ENCODE data around the gene ENKD1.

Gene ENKD1

GRCh38 chr16:67679935-67680897, 13.7 kb upstream of the ENKD1 start:
- H2BK5ac ChIP-seq (ENCODE audit: low read length), result no peak overlapping the region
- H3K9me3 ChIP-seq (replicated peaks in 1 of 2; ENCODE audit: control insufficient read depth in 2 of 2, insufficient read depth in 1 of 2, low read depth in 1 of 2, low read length in 2 of 2), result no peaks in the 10 kb centered on the region
- WGBS, 2 donors (ENCODE audit: extremely low coverage in 2 of 2, insufficient read length in 2 of 2, insufficient replicate concordance in 1 of 2), result no CpG with 5 or more reads among the region's 10 CpGs
- no peak overlapping the region for H3K27ac ChIP-seq (replicated peaks; ENCODE audit: low read length)
- no peak overlapping the region for H4K8ac ChIP-seq (ENCODE audit: low read depth, low read length)
- H3K4me1 ChIP-seq (ENCODE audit: control insufficient read depth in 2 of 2, insufficient read depth in 1 of 2, low read depth in 1 of 2, low read length in 2 of 2), result no peaks in the 10 kb centered on the region
- no peak overlapping the region for H3K14ac ChIP-seq (ENCODE audit: low read length)
- H3K4ac ChIP-seq (ENCODE audit: low read length), result no peak overlapping the region
- no peak overlapping the region for H3K4me2 ChIP-seq (ENCODE audit: insufficient read depth, low read length, poor library complexity, severe bottlenecking)
- H2AK5ac ChIP-seq (ENCODE audit: low read depth, low read length), result no peak overlapping the region
- H3K4me3 ChIP-seq (ENCODE audit: low read length in 2 of 2), result no peak overlapping the region
- H2AFZ ChIP-seq (ENCODE audit: low read length), result no peak overlapping the region
- peaks cover 31 to 59% of the 10 kb centered on the region in 2 donors for H3K36me3 ChIP-seq (replicated peaks in 1 of 2; ENCODE audit: control insufficient read depth in 2 of 2, insufficient read depth in 2 of 2, low read length in 2 of 2)
- no peak overlapping the region for H2BK15ac ChIP-seq (ENCODE audit: low read length)
- H3K27me3 ChIP-seq (ENCODE audit: control insufficient read depth in 3 of 3, insufficient read depth in 3 of 3, low read depth in 1 of 3, low read length in 3 of 3), result peaks cover 0 to 2% (median 0%) of the 10 kb centered on the region in 3 experiments
- no peak overlapping the region for H4K91ac ChIP-seq (ENCODE audit: low read depth, low read length, poor library complexity)
- H2BK120ac ChIP-seq (ENCODE audit: low read depth, low read length), result no peak overlapping the region
- no peak overlapping the region for H2BK12ac ChIP-seq (ENCODE audit: low read length)
- H3K9ac ChIP-seq (ENCODE audit: low read depth, low read length, poor library complexity), result no peak overlapping the region
- H3K79me1 ChIP-seq (ENCODE audit: low read depth, low read length), result no peaks in the 10 kb centered on the region
- no peak for DNase-seq (ENCODE audit: low spot score)
- no peak overlapping the region for H3K23ac ChIP-seq (ENCODE audit: low read depth, low read length, poor library complexity)
- no peak overlapping the region for H3K18ac ChIP-seq (ENCODE audit: low read length)

- WGBS, 2 donors (ENCODE audit: extremely low coverage in 2 of 2, insufficient read length in 2 of 2, insufficient replicate concordance in 1 of 2), result no CpG with 5 or more reads among the region's 12 CpGs
Measured at GRCh38 chr16:67678354-67679023, 11.9 kb upstream of the ENKD1 start.

GRCh38 chr16:67677712-67678111, 11.2 kb upstream of the ENKD1 start:
- H3K4ac ChIP-seq (ENCODE audit: low read length), result no peak overlapping the region
- peaks cover 24 to 42% of the 10 kb centered on the region in 2 donors for H3K36me3 ChIP-seq (replicated peaks in 1 of 2; ENCODE audit: control insufficient read depth in 2 of 2, insufficient read depth in 2 of 2, low read length in 2 of 2)
- H4K8ac ChIP-seq (ENCODE audit: low read depth, low read length), result no peak overlapping the region
- no peaks in the 10 kb centered on the region for H3K27me3 ChIP-seq (ENCODE audit: control insufficient read depth in 3 of 3, insufficient read depth in 3 of 3, low read depth in 1 of 3, low read length in 3 of 3)
- H2BK5ac ChIP-seq (ENCODE audit: low read length), result no peak overlapping the region
- H3K9ac ChIP-seq (ENCODE audit: low read depth, low read length, poor library complexity), result no peak overlapping the region
- H3K18ac ChIP-seq (ENCODE audit: low read length), result no peak overlapping the region
- no peaks in the 10 kb centered on the region for H3K4me1 ChIP-seq (ENCODE audit: control insufficient read depth in 2 of 2, insufficient read depth in 1 of 2, low read depth in 1 of 2, low read length in 2 of 2)
- H3K23ac ChIP-seq (ENCODE audit: low read depth, low read length, poor library complexity), result no peak overlapping the region
- H3K4me3 ChIP-seq (ENCODE audit: low read length in 2 of 2), result no peak overlapping the region
- no peaks in the 10 kb centered on the region for H3K9me3 ChIP-seq (replicated peaks in 1 of 2; ENCODE audit: control insufficient read depth in 2 of 2, insufficient read depth in 1 of 2, low read depth in 1 of 2, low read length in 2 of 2)
- no peak for DNase-seq (ENCODE audit: low spot score)
- H3K4me2 ChIP-seq (ENCODE audit: insufficient read depth, low read length, poor library complexity, severe bottlenecking), result no peak overlapping the region
- H3K79me1 ChIP-seq (ENCODE audit: low read depth, low read length), result no peaks in the 10 kb centered on the region
- H2AK5ac ChIP-seq (ENCODE audit: low read depth, low read length), result no peak overlapping the region
- no peak overlapping the region for H3K14ac ChIP-seq (ENCODE audit: low read length)
- no peak overlapping the region for H2BK15ac ChIP-seq (ENCODE audit: low read length)
- H2BK12ac ChIP-seq (ENCODE audit: low read length), result no peak overlapping the region
- no peak overlapping the region for H2BK120ac ChIP-seq (ENCODE audit: low read depth, low read length)
- H2AFZ ChIP-seq (ENCODE audit: low read length), result no peak overlapping the region
- WGBS, 2 donors (ENCODE audit: extremely low coverage in 2 of 2, insufficient read length in 2 of 2, insufficient replicate concordance in 1 of 2), result no CpG with 5 or more reads among the region's 1 CpG
- no peak overlapping the region for H3K27ac ChIP-seq (replicated peaks; ENCODE audit: low read length)
- H4K91ac ChIP-seq (ENCODE audit: low read depth, low read length, poor library complexity), result no peak overlapping the region

More at GRCh38 chr16:67678354-67679023, 11.9 kb upstream of the ENKD1 start:
- H3K4me3 ChIP-seq (ENCODE audit: low read length in 2 of 2), result no peak overlapping the region
- no peaks in the 10 kb centered on the region for H3K9me3 ChIP-seq (replicated peaks in 1 of 2; ENCODE audit: control insufficient read depth in 2 of 2, insufficient read depth in 1 of 2, low read depth in 1 of 2, low read length in 2 of 2)
- H3K4me1 ChIP-seq (ENCODE audit: control insufficient read depth in 2 of 2, insufficient read depth in 1 of 2, low read depth in 1 of 2, low read length in 2 of 2), result no peaks in the 10 kb centered on the region
- no peak overlapping the region for H2AK5ac ChIP-seq (ENCODE audit: low read depth, low read length)
- H2AFZ ChIP-seq (ENCODE audit: low read length), result no peak overlapping the region
- H2BK12ac ChIP-seq (ENCODE audit: low read length), result no peak overlapping the region
- H3K9ac ChIP-seq (ENCODE audit: low read depth, low read length, poor library complexity), result no peak overlapping the region
- H4K8ac ChIP-seq (ENCODE audit: low read depth, low read length), result no peak overlapping the region
- no peak overlapping the region for H3K14ac ChIP-seq (ENCODE audit: low read length)
- peaks cover 29 to 50% of the 10 kb centered on the region in 2 donors for H3K36me3 ChIP-seq (replicated peaks in 1 of 2; ENCODE audit: control insufficient read depth in 2 of 2, insufficient read depth in 2 of 2, low read length in 2 of 2)
- no peak overlapping the region for H2BK120ac ChIP-seq (ENCODE audit: low read depth, low read length)
- H3K4me2 ChIP-seq (ENCODE audit: insufficient read depth, low read length, poor library complexity, severe bottlenecking), result no peak overlapping the region
- no peak for DNase-seq (ENCODE audit: low spot score)
- no peaks in the 10 kb centered on the region for H3K27me3 ChIP-seq (ENCODE audit: control insufficient read depth in 3 of 3, insufficient read depth in 3 of 3, low read depth in 1 of 3, low read length in 3 of 3)
- no peak overlapping the region for H3K18ac ChIP-seq (ENCODE audit: low read length)
- no peak overlapping the region for H3K27ac ChIP-seq (replicated peaks; ENCODE audit: low read length)
- H2BK5ac ChIP-seq (ENCODE audit: low read length), result no peak overlapping the region
- H3K23ac ChIP-seq (ENCODE audit: low read depth, low read length, poor library complexity), result no peak overlapping the region
- no peaks in the 10 kb centered on the region for H3K79me1 ChIP-seq (ENCODE audit: low read depth, low read length)
- no peak overlapping the region for H2BK15ac ChIP-seq (ENCODE audit: low read length)
- no peak overlapping the region for H4K91ac ChIP-seq (ENCODE audit: low read depth, low read length, poor library complexity)
- no peak overlapping the region for H3K4ac ChIP-seq (ENCODE audit: low read length)

- Histone ChIP-seq H3K27ac (replicated peaks; ENCODE audit: low read length) (no peak overlapping the region), H2BK15ac (ENCODE audit: low read length) (no peak overlapping the region), H2BK120ac (ENCODE audit: low read depth, low read length) (no peak overlapping the region)
Measured at GRCh38 chr16:67676939-67677338, 10.4 kb upstream of the ENKD1 start.

More at GRCh38 chr16:67676939-67677338, 10.4 kb upstream of the ENKD1 start:
- Histone ChIP-seq H4K8ac (ENCODE audit: low read depth, low read length) (no peak overlapping the region), H3K79me1 (ENCODE audit: low read depth, low read length) (no peaks in the 10 kb centered on the region), H3K27me3 (ENCODE audit: control insufficient read depth in 3 of 3, insufficient read depth in 3 of 3, low read depth in 1 of 3, low read length in 3 of 3) (no peaks in the 10 kb centered on the region), H3K9me3 (replicated peaks in 1 of 2; ENCODE audit: control insufficient read depth in 2 of 2, insufficient read depth in 1 of 2, low read depth in 1 of 2, low read length in 2 of 2) (no peaks in the 10 kb centered on the region), H2BK12ac (ENCODE audit: low read length) (no peak overlapping the region), H3K4me1 (ENCODE audit: control insufficient read depth in 2 of 2, insufficient read depth in 1 of 2, low read depth in 1 of 2, low read length in 2 of 2) (no peaks in the 10 kb centered on the region), H3K4ac (ENCODE audit: low read length) (no peak overlapping the region), H3K4me2 (ENCODE audit: insufficient read depth, low read length, poor library complexity, severe bottlenecking) (no peak overlapping the region), H2BK5ac (ENCODE audit: low read length) (no peak overlapping the region), H3K23ac (ENCODE audit: low read depth, low read length, poor library complexity) (no peak overlapping the region), H4K91ac (ENCODE audit: low read depth, low read length, poor library complexity) (no peak overlapping the region), H3K4me3 (ENCODE audit: low read length in 2 of 2) (no peak overlapping the region), H3K36me3 (replicated peaks in 1 of 2; ENCODE audit: control insufficient read depth in 2 of 2, insufficient read depth in 2 of 2, low read length in 2 of 2) (peaks cover 25 to 36% of the 10 kb centered on the region in 2 donors), H3K18ac (ENCODE audit: low read length) (no peak overlapping the region), H3K14ac (ENCODE audit: low read length) (no peak overlapping the region), H3K9ac (ENCODE audit: low read depth, low read length, poor library complexity) (no peak overlapping the region), H2AFZ (ENCODE audit: low read length) (no peak overlapping the region), H2AK5ac (ENCODE audit: low read depth, low read length) (no peak overlapping the region)
- DNase-seq (ENCODE audit: low spot score), result no peak
- WGBS, 2 donors (ENCODE audit: extremely low coverage in 2 of 2, insufficient read length in 2 of 2, insufficient replicate concordance in 1 of 2), result no CpG with 5 or more reads among the region's 8 CpGs

Measured in neuronal stem cell (in vitro differentiated cells).